ENCODE measurements around the gene APOC1.
A peak's percentile ranks its signal among the peaks of the same experiment; 100 is the strongest.
"Not testable (repeated sequence)": the region's sequence is repeated elsewhere in the genome, so short reads cannot be mapped to it uniquely, and the experiment has no call there.

The APOC1 gene

DNA sequence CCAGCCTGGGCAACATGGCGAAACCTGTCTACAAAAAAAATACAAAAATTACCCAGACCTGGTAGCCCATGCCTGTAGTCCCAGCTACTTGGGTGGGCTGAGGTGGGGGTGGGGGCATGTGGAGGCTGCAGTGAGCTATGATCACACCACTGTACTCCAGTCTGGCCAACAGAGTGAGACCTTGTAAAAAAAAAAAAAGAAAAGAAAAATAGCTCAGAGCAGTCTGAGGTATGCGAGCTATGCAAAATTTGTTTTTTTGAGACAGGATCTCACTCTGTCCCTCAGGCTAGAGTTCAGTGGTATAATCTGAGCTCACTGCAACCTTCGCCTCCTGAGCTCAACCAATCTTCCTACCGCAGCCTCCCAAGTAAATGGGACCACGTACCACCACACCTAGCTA, 30.5 kb upstream of the APOC1 start:
- TF ChIP-seq, protein P1, sequence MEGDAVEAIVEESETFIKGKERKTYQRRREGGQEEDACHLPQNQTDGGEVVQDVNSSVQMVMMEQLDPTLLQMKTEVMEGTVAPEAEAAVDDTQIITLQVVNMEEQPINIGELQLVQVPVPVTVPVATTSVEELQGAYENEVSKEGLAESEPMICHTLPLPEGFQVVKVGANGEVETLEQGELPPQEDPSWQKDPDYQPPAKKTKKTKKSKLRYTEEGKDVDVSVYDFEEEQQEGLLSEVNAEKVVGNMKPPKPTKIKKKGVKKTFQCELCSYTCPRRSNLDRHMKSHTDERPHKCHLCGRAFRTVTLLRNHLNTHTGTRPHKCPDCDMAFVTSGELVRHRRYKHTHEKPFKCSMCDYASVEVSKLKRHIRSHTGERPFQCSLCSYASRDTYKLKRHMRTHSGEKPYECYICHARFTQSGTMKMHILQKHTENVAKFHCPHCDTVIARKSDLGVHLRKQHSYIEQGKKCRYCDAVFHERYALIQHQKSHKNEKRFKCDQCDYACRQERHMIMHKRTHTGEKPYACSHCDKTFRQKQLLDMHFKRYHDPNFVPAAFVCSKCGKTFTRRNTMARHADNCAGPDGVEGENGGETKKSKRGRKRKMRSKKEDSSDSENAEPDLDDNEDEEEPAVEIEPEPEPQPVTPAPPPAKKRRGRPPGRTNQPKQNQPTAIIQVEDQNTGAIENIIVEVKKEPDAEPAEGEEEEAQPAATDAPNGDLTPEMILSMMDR (IDR thresholded peaks at IDR 0.05; ENCODE audit: borderline replicate concordance, control extremely low read depth, extremely low read depth, insufficient read depth, missing control alignments) = no peak
- in situ Hi-C loops (cut with MboI; ENCODE audit: low sequenced_read_pairs, unreplicated experiment) = no loop called here
- DNase-seq (ENCODE audit: low spot score) = no peak

DNA sequence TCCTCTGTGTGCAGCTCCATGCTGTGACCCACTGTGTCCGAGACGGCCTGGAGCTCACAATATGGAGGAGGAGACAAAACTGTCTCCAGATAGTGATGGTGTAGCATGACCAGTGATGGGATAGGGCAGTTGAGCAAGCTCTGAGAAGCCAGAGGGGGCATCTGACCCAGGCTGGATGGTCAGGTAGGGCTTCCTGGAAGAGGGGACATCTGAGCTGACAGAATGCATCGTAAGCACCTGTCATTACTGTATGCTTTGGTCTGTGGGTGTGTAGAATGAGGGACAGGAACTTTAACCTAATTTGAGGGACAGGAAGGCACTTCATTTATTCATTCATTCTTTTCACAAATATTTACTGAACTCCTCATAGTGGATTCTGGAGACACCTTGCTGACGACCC, 29.8 kb upstream of the APOC1 start:
- TF ChIP-seq, protein P1 (IDR thresholded peaks at IDR 0.05; ENCODE audit: borderline replicate concordance, control extremely low read depth, extremely low read depth, insufficient read depth, missing control alignments) = no peak
- in situ Hi-C loops (cut with MboI; ENCODE audit: low sequenced_read_pairs, unreplicated experiment) = no loop called here

GRCh38 chr19:44886141-44886540, 28.3 kb upstream of the APOC1 start:
- DNase-seq (ENCODE audit: low spot score) = no peak
- in situ Hi-C loops (cut with MboI; ENCODE audit: low sequenced_read_pairs, unreplicated experiment) = no loop called here
- TF ChIP-seq, protein P1 (IDR thresholded peaks at IDR 0.05; ENCODE audit: borderline replicate concordance, control extremely low read depth, extremely low read depth, insufficient read depth, missing control alignments) = no peak

More for the DNA sequence above, 29.8 kb upstream of the APOC1 start:
- no peak for DNase-seq (ENCODE audit: low spot score)

GRCh38 chr19:44887648-44888047, 26.8 kb upstream of the APOC1 start:
- in situ Hi-C loops (cut with MboI; ENCODE audit: low sequenced_read_pairs, unreplicated experiment) = no loop called here
- TF ChIP-seq, protein P1 (IDR thresholded peaks at IDR 0.05; ENCODE audit: borderline replicate concordance, control extremely low read depth, extremely low read depth, insufficient read depth, missing control alignments) = no peak
- no peak for DNase-seq (ENCODE audit: low spot score)

DNA sequence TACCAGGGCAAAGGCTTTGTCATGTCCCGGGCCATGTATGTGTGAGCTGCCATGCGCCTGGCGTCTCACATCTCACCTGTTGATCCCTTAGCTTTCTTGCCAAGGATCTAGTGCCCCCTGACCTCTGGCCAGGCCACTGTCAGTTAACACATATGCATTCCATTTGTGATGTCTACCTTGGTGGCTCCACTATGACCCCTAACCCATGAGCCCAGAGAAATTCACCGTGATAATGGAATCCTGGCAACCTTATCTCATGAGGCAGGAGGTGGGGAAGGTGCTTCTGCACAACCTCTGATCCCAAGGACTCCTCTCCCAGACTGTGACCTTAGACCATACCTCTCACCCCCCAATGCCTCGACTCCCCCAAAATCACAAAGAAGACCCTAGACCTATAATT, 26.1 kb upstream of the APOC1 start:
- in situ Hi-C loops (cut with MboI; ENCODE audit: low sequenced_read_pairs, unreplicated experiment) = not testable (repeated sequence)

DNA sequence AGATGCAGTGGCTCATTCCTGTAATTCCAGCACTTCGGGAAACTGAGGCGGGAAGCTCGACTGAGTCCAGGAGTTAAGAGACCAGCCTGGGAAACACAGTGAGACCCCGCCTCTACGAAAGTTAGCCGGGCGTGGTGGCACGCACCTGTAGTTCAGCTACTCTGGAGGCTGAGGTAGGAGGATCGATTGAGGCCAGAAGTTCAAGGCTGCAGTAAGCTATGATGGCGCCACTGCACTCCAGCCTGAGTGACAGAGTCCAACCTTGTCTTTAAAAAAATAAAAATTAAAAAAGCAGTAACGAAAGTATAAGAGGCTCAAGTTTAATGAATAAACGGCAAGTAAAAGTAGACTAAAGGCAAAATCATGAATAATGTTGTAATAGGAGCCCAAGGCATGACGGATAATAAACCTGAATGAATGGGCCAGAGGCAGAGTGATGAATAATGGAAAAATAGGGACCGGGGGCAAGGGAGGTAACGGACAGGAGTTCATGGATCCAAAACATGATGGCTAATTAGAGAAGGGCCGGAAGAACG, 24.5 kb upstream of the APOC1 start:
- DNase-seq (ENCODE audit: low spot score) = no peak
- TF ChIP-seq, protein P1 (IDR thresholded peaks at IDR 0.05; ENCODE audit: borderline replicate concordance, control extremely low read depth, extremely low read depth, insufficient read depth, missing control alignments) = no peak
- in situ Hi-C loops (cut with MboI; ENCODE audit: low sequenced_read_pairs, unreplicated experiment) = no loop called here

More for the DNA sequence above, 26.1 kb upstream of the APOC1 start:
- DNase-seq (ENCODE audit: low spot score) = not testable (repeated sequence)

DNA sequence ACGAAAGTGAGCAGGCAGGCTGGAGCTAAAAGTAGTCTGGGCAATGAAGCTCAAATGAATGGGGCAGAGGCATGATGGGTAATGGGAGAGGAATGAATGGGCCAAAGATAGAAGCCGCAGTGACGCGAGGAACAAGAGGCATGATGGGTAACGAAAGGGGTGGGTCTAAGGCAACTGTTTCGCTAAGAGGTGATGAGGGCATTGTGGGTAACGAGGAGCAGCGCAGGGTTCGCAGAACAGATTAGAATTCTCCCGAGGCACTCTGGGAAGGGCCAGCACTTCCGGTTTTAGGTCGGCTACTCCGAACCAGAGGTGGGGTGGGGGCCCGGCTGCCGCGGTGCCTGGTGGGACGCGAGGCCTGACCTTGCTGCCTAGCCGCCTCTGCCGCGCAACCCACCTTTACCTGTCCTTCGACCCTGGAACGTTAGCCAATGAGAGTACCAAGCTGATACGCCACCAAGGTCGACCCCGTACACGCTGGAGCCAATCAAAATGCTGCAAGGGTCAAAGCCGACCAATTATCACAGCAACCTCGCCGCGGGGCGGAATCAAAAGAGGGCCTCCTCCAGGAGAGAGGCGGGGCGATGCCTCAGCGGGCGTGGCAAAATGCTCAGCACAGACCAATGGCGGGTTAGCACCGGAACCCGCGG, 23.9 kb upstream of the APOC1 start:
- in situ Hi-C loops (cut with MboI; ENCODE audit: low sequenced_read_pairs, unreplicated experiment) = no loop called here
- peak; percentile 93 for DNase-seq (ENCODE audit: low spot score)
- TF ChIP-seq, protein P1 (IDR thresholded peaks at IDR 0.05; ENCODE audit: borderline replicate concordance, control extremely low read depth, extremely low read depth, insufficient read depth, missing control alignments) = no peak
